Ishikawa (cell line): ENCODE measurements around the gene BTBD7.

Source experiments
- CEBPB ChIP-seq: IDR thresholded peaks from 2 replicates; pipeline ENCODE4 v1.6.1; 2012
- CREB1 ChIP-seq: IDR thresholded peaks from 2 replicates; pipeline ENCODE4 v1.6.1; 2012; ENCODE audit warnings: low read depth
- EP300 ChIP-seq: IDR thresholded peaks from 2 replicates; pipeline ENCODE4 v1.6.1; 2012; ENCODE audit warnings: borderline replicate concordance
- MAX ChIP-seq: IDR thresholded peaks from 2 replicates; pipeline ENCODE4 v1.6.1; 2012
- REST ChIP-seq: IDR thresholded peaks from 2 replicates; pipeline ENCODE4 v1.6.1; 2012; ENCODE audit warnings: low read depth, mild to moderate bottlenecking
- TAF1 ChIP-seq: IDR thresholded peaks from 2 replicates; pipeline ENCODE4 v1.6.1; 2012; ENCODE audit warnings: low read depth, mild to moderate bottlenecking
- USF1 ChIP-seq: IDR thresholded peaks from 2 replicates; pipeline ENCODE4 v1.6.1; 2012
- ZBTB7A ChIP-seq: IDR thresholded peaks from 2 replicates; pipeline ENCODE4 v1.6.1; 2012; ENCODE audit warnings: low read depth

- TF ChIP-seq ZBTB7A (no peak), EP300 (no peak), USF1 (no peak), CEBPB (no peak), REST (no peak), CREB1 (no peak), MAX (no peak), TAF1 (no peak)
These were observed 12.9 kb downstream of the BTBD7 start for GRCh38 chr14:93319958-93320357.
